HK-2 (cell line): ENCODE results near the gene DCUN1D2.
A peak's percentile ranks its signal among the peaks of the same experiment; 100 is the strongest.

Experiments used
- DNase-seq: peaks from one replicate; pipeline ENCODE4 v3.0.0-alpha.2; 2018; ENCODE audit not compliant: unreplicated experiment

DCUN1D2 gene

GRCh38 chr13:113519556-113519955 is 29.0 kb upstream of the DCUN1D2 start:
- no peak for DNase-seq

DNA sequence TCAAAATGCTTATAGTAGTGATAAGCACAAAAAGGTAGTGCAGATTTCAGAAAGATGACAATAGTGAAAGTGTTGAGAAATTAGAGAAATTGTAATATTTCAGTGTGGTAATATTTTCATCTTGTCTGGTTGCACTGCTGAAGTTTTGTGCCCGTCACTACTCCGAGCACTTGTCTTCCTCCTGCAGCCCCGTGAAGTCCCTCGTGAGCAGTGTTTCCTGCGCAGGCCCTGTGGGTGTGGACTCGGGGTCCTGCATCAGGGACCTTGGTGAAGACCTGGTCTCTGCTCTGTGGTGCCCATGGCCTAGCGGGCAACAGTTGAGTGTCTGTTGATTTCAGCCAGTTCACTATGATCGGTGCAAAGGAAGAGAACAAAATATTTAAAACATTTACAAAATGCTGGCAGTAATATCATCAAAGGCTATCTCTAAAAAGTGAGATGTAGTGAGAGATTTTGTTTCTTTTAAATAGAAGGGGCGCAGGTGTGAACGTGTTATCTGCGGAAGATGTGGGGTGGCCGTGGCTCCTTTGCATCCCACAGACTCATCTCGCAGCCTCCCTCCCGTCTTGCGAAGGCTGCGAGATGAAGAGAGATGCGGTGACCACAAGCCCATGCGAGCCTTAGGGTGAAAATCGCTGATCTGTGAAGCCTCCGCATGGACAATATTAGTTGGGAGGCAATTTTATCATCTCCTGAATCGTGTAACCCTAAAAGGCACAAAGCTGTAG is 27.7 kb upstream of the DCUN1D2 start:
- no peak for DNase-seq

DNA sequence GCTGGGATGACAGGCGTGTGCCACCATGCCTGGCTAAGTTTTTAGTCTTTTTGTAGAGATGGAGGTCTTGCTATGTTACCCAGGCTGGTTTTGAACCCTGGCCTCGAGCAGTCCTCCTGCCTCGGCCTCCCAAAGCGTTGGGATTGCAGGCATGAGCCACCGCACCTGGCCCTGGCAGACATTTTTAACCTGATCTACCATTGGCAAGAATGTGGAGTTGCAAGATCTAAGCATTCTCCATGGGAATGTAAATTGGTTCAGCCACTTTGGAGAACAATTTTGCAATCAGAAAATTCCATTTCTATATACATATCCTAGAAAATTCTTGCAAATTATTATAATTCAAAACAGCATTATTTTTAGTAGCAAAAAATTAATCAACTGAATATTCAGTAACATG is 24.3 kb upstream of the DCUN1D2 start:
- DNase-seq: no peak

DNA sequence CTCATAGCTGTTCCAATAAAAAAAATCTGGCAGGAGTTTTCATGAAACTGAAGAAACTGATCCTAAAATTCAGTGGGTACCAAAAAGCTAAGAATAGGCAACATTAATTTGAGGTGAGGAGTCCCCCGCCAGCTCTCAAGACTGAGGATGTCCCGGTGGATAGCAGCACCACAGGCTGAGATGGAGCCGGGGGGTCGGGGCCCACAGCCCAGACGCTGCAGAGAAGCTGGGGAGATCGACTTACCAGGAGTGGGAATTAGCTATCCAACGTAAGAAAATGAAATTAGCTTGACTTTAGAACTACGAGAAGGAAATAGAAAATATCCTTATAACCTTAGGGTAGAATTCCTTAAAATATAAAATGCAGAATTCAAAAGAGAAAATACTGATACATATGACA is 23.2 kb upstream of the DCUN1D2 start:
- DNase-seq: no peak

GRCh38 chr13:113511361-113511760 is 20.9 kb upstream of the DCUN1D2 start:
- no peak for DNase-seq

GRCh38 chr13:113510871-113511270 is 20.4 kb upstream of the DCUN1D2 start:
- no peak for DNase-seq

DNA sequence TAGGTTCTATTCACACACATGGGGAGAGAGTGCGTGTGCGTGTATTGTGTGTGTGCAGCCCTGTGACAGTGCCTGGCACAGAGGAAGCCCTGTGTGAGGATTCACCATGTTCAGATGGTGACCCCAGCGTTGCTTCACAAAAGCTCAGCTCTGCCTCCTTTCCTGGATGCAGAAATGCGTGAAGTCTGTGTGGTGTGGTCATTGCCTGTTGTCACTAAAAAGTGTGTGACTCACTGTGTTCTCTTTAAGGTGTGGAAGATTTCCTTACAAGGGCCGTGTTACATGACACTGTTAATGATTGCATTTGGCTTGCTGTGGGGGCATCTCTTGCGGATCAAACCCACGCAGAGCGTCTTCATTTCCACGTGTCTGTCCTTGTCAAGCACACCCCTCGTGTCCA is 19.5 kb upstream of the DCUN1D2 start:
- no peak for DNase-seq

DNA sequence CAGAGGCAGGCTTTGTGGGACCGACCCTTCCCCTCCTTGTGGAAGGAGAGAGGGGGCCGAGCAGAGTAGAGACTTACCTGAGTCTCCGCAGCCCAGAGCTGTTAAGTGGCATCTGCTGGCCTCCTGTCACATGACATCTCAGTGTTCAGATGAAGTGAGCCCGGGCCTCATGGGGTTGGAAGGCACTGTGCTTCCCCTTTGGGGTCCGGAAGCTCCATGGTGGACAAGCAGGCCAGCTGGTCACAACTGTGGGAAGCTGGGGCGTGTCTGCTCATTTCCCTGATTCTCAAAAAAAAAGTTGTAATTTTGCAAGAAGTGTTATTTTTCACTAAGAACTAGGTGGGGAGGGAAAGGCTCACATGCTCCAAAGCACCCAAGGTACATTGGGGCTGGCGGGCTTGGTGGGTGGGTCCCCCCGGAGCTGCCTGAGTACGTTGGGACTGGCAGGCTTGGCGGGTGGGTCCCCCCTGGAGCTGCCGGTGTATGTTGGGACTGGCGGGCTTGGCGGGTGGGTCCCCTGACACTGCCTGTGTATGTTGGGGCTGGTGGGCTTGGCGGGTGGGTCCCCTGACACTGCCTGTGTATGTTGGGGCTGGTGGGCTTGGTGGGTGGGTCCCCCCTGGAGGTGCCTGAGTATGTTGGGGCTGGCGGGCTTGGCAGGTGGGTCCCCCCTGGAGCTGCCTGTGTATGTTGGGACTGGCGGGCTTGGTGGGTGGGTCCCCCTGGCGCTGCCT is 18.2 kb upstream of the DCUN1D2 start:
- DNase-seq: no peak

GRCh38 chr13:113507505-113508345 is 17.2 kb upstream of the DCUN1D2 start:
- no peak for DNase-seq

DNA sequence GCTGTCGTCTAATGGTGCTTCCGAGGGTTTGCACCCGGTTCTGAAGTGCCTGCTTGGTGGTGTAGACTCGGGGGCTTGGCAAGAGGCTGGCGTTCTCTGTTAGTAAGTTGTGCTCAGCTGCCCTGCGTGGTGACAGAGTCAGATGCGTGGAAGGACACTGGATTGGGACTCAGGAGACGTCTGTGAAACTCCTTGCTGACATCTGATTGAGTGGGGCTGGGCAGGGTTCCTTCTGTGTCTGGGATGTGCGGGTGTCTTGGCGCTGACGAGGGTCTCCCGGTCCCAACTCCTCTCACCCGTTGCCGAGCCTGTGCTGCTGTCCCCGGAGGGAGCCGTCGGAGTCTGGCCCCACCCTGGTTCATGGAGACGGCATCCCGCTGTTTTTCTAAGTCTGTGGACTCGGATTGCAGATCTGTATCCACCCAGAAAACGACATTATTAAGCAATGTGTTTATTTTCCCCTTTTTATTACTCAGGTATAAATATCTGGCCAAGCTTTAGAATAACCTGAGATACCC is 16.4 kb upstream of the DCUN1D2 start:
- no peak for DNase-seq

DNA sequence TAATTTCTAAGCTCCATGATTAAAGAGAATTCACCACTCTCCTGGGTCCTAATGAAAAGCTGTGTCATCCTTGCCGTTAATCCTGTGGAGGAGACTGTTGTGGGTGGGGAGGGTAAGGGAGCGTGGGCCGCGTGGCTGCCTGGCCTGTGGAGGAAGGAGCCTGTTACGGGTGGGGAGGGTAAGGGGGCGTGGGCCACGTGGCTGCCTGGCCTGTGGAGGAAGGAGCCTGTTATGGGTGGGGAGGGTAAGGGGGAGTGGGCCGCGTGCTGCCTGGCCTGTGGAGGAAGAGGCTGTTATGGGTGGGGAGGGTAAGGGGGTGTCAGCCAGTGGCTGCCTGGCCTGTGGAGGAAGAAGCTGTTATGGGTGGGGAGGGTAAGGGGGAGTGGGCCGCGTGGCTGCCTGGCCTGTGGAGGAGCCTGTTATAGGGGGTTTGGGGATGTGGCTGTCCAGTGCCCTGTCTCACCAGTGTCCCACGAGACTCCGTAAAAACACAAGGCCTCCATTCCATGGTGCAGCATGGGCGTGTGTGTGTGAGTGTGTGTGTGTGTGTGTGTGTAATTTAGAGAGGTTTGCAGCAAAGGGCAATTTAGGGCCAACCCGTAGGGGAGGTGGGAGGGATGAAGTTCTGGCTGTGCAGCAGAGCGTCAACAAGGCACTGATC is 15.6 kb upstream of the DCUN1D2 start:
- DNase-seq: no peak

GRCh38 chr13:113502686-113503085 is 12.2 kb upstream of the DCUN1D2 start:
- no peak for DNase-seq

DNA sequence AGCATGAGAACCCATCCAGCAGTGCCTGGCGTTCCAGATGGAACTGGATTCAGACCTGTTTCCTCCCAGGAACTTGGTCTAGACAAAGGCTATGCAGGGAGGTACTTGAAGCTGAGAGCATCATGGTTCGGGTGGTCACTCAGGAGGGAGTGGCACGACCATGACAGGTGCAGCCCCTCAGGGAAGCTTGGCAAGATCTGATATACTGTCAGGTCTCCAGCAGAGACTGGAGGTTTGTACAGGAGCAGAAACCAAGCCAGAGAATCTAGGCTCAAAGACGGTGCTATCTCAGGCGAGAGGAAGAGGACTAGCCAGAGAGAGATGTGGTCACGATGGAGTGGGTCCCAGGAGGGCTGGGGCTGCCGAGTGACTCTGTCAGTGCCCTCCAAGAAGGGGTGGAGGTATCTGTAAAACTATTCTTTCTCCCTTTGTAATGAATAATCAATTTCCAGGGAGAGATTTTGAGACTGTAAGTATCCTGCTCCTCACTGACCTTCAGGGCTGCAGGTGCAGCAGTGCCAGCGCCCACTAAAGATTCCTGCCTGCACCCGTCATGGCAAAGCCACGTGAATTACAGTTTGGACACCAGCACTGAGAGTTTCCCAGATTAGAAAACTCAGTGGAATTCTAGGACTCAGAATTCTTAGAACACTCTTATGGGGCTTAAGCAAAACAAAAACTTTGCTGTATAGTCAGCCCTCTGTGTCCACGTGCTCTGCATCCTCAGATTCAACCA is 10.2 kb upstream of the DCUN1D2 start:
- DNase-seq: no peak

GRCh38 chr13:113499936-113500335 is 9.4 kb upstream of the DCUN1D2 start:
- DNase-seq: no peak

DNA sequence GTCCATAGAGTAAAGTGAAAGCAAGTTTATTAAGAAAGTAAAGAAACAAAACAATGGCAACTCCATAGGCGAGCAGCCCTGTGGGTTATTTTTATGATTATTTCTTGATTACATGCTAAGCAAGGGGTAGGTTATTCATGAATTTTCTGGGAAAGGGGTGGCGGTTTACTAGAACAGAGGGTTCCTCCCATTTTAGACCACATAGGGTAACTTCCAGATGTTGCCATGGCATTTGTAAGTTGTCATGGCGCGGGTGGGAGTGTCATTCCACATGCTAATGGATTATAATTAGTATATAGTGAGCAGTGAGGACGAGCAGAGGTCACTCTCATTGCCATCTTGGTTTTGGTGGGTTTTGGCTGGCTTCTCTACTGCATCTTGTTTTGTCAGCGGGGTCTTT is 8.4 kb upstream of the DCUN1D2 start:
- no peak for DNase-seq

DNA sequence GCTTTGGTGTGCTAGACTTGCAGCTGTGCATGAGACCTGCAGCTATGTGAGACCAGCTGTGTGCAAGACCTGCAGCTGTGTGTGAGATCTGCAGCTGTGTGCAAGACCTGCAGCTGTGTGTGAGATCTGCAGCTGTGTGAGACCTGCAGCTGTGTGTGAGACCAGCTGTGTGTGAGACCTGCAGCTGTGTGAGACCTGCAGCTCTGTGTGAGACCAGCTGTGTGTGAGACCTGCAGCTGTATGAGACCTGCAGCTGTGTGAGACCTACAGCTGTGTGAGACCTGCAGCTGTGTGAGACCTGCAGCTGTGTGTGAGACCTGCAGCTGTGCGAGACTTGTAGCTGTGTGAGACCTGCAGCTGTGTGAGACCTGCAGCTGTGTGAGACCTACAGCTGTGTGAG is 6.7 kb upstream of the DCUN1D2 start:
- DNase-seq: no peak

GRCh38 chr13:113495494-113496210 is 5.1 kb upstream of the DCUN1D2 start:
- DNase-seq: no peak

DNA sequence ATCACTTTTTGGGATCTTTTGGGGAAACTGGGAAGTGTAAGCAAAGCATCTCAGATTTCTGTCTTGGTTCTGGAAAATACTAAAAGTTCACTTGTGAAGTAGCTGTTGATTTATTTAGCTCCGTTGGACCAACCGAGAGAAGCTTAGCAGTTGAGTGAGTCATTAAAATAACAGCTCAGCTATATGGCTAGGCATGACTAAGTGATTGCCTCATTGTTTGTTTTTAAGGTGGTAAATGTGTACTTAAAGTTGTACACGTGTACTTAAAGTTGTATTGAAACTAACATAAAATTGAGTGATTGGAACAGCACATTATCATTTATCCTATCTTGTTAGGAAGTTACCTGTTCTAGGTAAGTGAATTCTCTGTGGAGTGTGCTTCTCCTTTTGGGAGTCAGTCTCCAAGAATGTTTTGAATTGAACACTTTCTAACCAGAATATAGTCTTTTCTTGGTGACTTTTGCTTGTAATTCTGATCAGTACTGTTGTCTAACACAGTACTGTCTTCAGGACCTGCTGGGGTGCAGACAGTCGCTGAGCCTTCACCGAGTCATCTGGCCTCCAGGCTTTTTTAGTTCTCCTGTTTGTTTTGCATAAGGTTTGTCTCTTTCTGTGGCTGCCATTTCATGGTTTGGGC is 2.9 kb upstream of the DCUN1D2 start:
- DNase-seq: no peak

- DNase-seq: no peak
Measured at GRCh38 chr13:113491982-113492381, 1.5 kb upstream of the DCUN1D2 start.

DNA sequence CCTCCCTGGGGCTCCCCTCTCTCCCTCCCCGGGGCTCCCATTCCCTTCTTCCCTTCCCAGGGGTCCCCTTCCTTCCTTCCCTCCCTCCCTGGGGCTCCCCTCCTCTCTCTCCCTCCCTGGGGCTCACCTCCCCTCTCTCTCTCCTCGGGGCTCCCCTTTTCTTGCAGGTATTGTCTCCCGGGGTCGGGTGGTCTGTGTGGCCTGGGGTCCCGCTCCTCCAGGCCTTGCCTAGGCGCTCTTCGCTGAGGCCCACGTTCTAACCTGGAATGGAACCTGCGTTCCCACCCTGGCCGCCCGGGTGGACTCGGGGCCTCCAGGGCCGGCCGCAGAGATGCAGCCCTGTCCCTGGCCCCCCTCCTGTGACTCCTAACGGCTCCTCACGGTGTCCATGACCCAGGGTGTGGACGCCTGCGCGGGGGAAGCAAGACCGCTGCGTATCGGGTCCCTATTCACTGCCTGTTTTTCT is 940 bp upstream of the DCUN1D2 start:
- DNase-seq: peak; percentile 29
